Heart right ventricle (tissue), 16 donors: Measurements from ENCODE around the gene CDK16. TPM values are rescaled to one million over a fixed set of nuclear protein-coding genes. Genes with fewer than 3 reads are reported as not detected.

Source experiments
- ATAC-seq, 8 donors: fragments of 200-7000 bp; cut with Tn5 transposase; one replicate each; pipeline ENCODE4 v1.9.1; 2020; ENCODE audit warnings: mild to moderate bottlenecking in 8 of 8, moderate library complexity in 8 of 8, moderate number of reproducible peaks in 1 of 8
- DNase-seq, 2 donors: peaks; one replicate each; pipeline ENCODE4 v3.0.0-alpha.2; 2020
- H3K27ac ChIP-seq, 10 donors: fragments of 200-600 bp; sonication (generic) in 2 of 10; one replicate each; pipeline versions ENCODE4 v1.5.0 to v1.8.0; 2020 to 2022; ENCODE audit warnings: mild to moderate bottlenecking in 3 of 10
- H3K27me3 ChIP-seq, 7 donors: fragments of 200-600 bp; one replicate each; pipeline ENCODE4 v1.8.0; 2021 to 2022; ENCODE audit warnings: mild to moderate bottlenecking in 2 of 7
- H3K36me3 ChIP-seq, 9 donors: fragments of 200-600 bp; sonication (generic) in 1 of 9; one replicate each; pipeline versions ENCODE4 v1.5.0 to v1.8.0; 2020 to 2022; ENCODE audit warnings: mild to moderate bottlenecking in 2 of 9
- H3K4me1 ChIP-seq, 9 donors: fragments of 200-600 bp; sonication (generic) in 1 of 9; one replicate each; pipeline versions ENCODE4 v1.5.0 to v1.8.0; 2020 to 2022; ENCODE audit warnings: mild to moderate bottlenecking in 4 of 9
- H3K4me3 ChIP-seq, 10 donors: fragments of 200-600 bp; sonication (generic) in 2 of 10; one replicate each; pipeline versions ENCODE4 v1.5.0 to v1.8.0; 2020 to 2022; ENCODE audit warnings: mild to moderate bottlenecking in 7 of 10, moderate library complexity in 2 of 10
- H3K9me3 ChIP-seq, 11 donors: fragments of 200-600 bp in 10 of 11; sonication (generic) in 2 of 11; one replicate each; pipeline versions ENCODE4 v1.5.0 to v1.8.0; 2013 to 2022; ENCODE audit warnings: mild to moderate bottlenecking in 2 of 11, control low read depth in 1 of 11, moderate library complexity in 1 of 11
- CTCF ChIP-seq, 9 donors: fragments of 200-600 bp; sonication (generic) in 2 of 9; IDR thresholded peaks; one replicate each; pipeline versions ENCODE4 v1.5.0 to v1.8.0; 2021 to 2022; ENCODE audit warnings: antibody characterized with exemption in 9 of 9, mild to moderate bottlenecking in 5 of 9, moderate library complexity in 1 of 9
- WGBS, 2 donors: extraction: QIAGEN DNeasy Blood & Tissue Kit; methylation state at CpG; one replicate each; pipeline ENCODE4 v1.1.7; 2013; ENCODE audit warnings: inconsistent platforms in 1 of 2; 5-methylcytosine and 5-hydroxymethylcytosine counted together
- intact Hi-C, 10 donors: fragments of 100-400 bp; cut with DNase I; formaldehyde crosslinking; loops; one replicate each; pipeline versions ENCODE4 v1.11.1 to v1.14.2; 2022
- polyA plus RNA-seq, 2 donors: library from polyadenylated mRNA; stranded (reverse); fragments of 200-250 nt; gene quantifications; one replicate each; pipeline ENCODE4 v1.2.3, GENCODE V29; 2013
- total RNA-seq, 10 donors: library from RNA; stranded (reverse); fragmentation: NEBNext Ultra II Directional in 3 of 10; extraction: Animal tissue kit (Norgen Biotek cat#: 25700) in 3 of 10; gene quantifications; one replicate each; pipeline versions ENCODE4 v1.2.1 to v1.2.4, GENCODE V29; 2021 to 2023
- donor health status: Arrhythmogenic right ventricular cardiomyopathy.
- donor health status: ischemic (EF 13 %, LVEDD 7.1; RV severe dilation, severe dysfunction).
- donor health status: healthy with polysubstance abuse.
- donor health status: DM: no; HTN: yes; CAD: no.
- donor health status: DM: no; HTN: no; CAD: no.
- donor health status: ischemic (EF 25% LVEDD 6.9; RV normal size, moderate dysfunction).
- donor health status: ischemic (EF 25% LVEDD 5.7; RV mildly dilated, moderate dysfunction).
- donor health status: healthy.
- donor health status: DM: yes; HTN: yes; CAD: no.
- donor health status: Ischemic cardiomyopathy.
- donor health status: ischemic (EF 35%, LVEDD 5.7; RV mildly dilated, moderate dysfunction).
- donor health status: nonischemic (EF 11% LVEDD 7.7; RV severe dilation, severe dysfunction).
- donor health status: DM: yes; HTN: yes; CAD: no.
- donor health status: PGD.
- donor health status: ischemic (EF 29% LVEDD 5.4; RV normal size, mild dysfunction).
- donor health status: nonischemic (EF 23%, LVEDD 6.1; RV moderate dilation, normal function).

CDK16 gene
- total and polyA plus RNA-seq, 12 donors = 110 to 193 (median 145) TPM

GRCh38 chrX:47206316-47206715 is 12.2 kb upstream of the CDK16 start:
- Histone ChIP-seq H3K4me3 (no peak overlapping the region), H3K27me3 (no peaks in the 10 kb centered on the region), H3K36me3 (peaks cover 0 to 100% (median 12%) of the 10 kb centered on the region in 9 donors), H3K27ac (no peak overlapping the region), H3K4me1 (peaks cover 0 to 12% (median 0%) of the 10 kb centered on the region in 9 donors), H3K9me3 (no peaks in the 10 kb centered on the region)
- 44 to 52% methylated on average over 3 of the region's 3 CpGs for WGBS, 2 donors
- DNase-seq = no peak
- intact Hi-C loops = no loop called here
- no peak for TF ChIP-seq CTCF (IDR thresholded peaks at IDR 0.05)
- no peak for ATAC-seq

- H3K27me3 ChIP-seq = no peaks in the 10 kb centered on the region
- no peak overlapping the region for H3K4me3 ChIP-seq
- H3K27ac ChIP-seq = no peak overlapping the region
- ATAC-seq (no peak), DNase-seq (no peak)
- 85 to 87% methylated on average over 12 of the region's 12 CpGs for WGBS, 2 donors
- intact Hi-C loops = no loop called here
- no peak for TF ChIP-seq CTCF (IDR thresholded peaks at IDR 0.05)
- H3K36me3 ChIP-seq = peaks cover 0 to 100% (median 7%) of the 10 kb centered on the region in 9 donors
- H3K4me1 ChIP-seq = peaks cover 0 to 12% (median 0%) of the 10 kb centered on the region in 9 donors
- no peaks in the 10 kb centered on the region for H3K9me3 ChIP-seq
These were observed 10.4 kb upstream of the CDK16 start for GRCh38 chrX:47208108-47208507.

GRCh38 chrX:47209508-47210238 is 8.8 kb upstream of the CDK16 start:
- no peaks in the 10 kb centered on the region for H3K27me3 ChIP-seq
- ATAC-seq = peak; percentile 29 to 89 (median 70)
- no peak overlapping the region for H3K4me3 ChIP-seq
- no peak for TF ChIP-seq CTCF (IDR thresholded peaks at IDR 0.05)
- intact Hi-C loops = loop anchor here in 2 of 10 donors (10.0 kb wide), 2 partner anchors 275 to 445 kb away; partner anchors contain the start of genes ELK1 (in 1 of the 2), UXT (in 1 of the 2) and ZNF41 (in 1 of the 2)
- 67 to 78% methylated on average over 16 of the region's 16 CpGs for WGBS, 2 donors
- H3K9me3 ChIP-seq = no peaks in the 10 kb centered on the region
- DNase-seq = no peak
- H3K27ac ChIP-seq = peak overlapping the region in 6 of 10 donors; percentile 10 to 58 (median 46)
- peaks cover 0 to 100% (median 9%) of the 10 kb centered on the region in 9 donors for H3K36me3 ChIP-seq
- H3K4me1 ChIP-seq = peaks cover 0 to 12% (median 0%) of the 10 kb centered on the region in 9 donors

- TF ChIP-seq CTCF (IDR thresholded peaks at IDR 0.05) = no peak
These were observed 7.6 kb upstream of the CDK16 start for GRCh38 chrX:47210661-47211425.

More at GRCh38 chrX:47210661-47211425, 7.6 kb upstream of the CDK16 start:
- Histone ChIP-seq H3K27ac (no peak overlapping the region), H3K27me3 (no peaks in the 10 kb centered on the region), H3K4me3 (no peak overlapping the region), H3K9me3 (no peaks in the 10 kb centered on the region), H3K4me1 (peaks cover 0 to 12% (median 0%) of the 10 kb centered on the region in 9 donors), H3K36me3 (peaks cover 0 to 100% (median 9%) of the 10 kb centered on the region in 9 donors)
- intact Hi-C loops = loop anchor here in 2 of 10 donors (10.0 kb wide), 2 partner anchors 274 to 444 kb away; partner anchors contain the start of genes ELK1 (in 1 of the 2), UXT (in 1 of the 2) and ZNF41 (in 1 of the 2)
- DNase-seq (no peak), ATAC-seq (no peak)
- 88 to 91% methylated on average over 14 to 15 of the region's 15 CpGs for WGBS, 2 donors
